Germinal center (tissue), 1 donor: ENCODE measurements around the gene CD74.
"Not testable (repeated sequence)": the region's sequence is repeated elsewhere in the genome, so short reads cannot be mapped to it uniquely, and the experiment has no call there.

Experiments used
- DNase-seq: peaks from one replicate; pipeline ENCODE4 v3.0.0; 2012; ENCODE audit warnings: mixed read lengths, low spot score

Gene CD74

GRCh38 chr5:150441813-150442698 is 29.3 kb upstream of the CD74 start:
- no peak for DNase-seq

DNA sequence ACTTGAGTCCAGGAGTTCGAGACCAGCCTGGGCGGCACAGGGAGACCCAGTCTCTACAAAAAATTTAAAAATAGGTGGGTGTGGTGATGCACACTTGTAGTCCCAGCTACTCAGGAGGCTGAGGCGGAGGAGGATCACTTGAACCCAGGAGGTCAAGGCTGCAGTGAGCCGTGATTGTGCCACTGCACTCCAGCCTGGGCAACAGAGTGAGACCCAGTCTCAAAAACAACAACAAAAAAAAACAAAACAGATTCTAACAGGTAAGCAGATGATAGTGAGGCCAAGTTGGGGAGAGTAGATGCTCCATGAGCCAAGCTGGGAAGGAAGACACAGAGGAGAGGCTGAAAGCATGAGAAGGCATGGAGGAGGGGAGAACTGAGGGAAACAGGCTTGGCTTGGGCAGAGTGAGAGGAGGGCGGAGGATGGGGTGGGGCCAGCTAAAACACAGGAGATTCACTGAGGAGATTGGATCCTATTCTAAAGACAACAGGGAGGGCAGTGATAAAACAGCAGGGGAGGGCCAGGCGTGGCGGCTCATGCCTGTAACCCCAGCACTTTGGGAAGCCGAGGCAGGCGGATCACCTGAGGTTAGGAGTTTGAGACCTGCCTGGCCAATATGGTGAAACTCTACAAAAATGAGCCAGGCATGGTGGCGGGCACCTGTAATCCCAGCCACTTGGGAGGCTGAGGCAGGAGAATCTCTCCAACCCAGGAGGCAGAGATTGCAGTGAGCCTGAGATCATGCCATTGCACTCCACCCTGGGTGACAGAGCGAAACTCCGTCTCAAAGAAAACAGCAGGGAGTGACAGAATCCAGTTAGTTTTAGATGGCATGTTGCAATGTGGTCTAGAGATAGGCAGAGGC is 28.5 kb upstream of the CD74 start:
- no peak for DNase-seq

DNA sequence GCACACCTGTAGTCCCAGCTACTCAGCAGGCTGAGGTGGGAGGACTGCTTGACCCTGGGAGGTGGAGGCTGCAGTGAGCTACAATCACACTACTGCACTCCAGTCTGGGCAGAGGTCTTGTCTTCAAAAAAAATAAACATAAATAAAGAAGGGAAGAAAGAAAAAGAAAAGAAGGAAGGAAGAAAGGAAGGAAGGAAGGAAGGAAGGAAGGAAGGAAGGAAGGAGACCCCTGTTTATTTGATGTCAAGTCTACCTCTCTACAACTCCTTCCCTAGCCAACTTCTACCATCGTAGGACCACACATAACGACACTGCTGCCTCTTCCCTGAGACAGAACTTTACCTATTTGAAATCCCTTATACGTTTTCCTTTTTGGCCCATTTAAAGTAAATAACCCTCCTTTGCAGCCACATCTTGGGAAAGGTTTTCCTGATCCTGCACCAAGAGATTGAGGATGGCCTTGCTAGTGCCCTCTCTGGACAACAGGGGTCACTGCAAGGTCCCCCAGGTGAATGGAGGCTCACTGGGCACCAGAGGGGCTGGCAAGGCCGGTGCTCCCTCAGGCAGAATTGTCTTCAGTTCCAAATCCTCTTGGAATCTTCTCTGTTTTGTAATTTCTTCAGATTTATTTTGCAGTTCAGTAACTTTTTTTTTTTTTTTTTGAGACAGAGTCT is 26.3 kb upstream of the CD74 start:
- no peak for DNase-seq

DNA sequence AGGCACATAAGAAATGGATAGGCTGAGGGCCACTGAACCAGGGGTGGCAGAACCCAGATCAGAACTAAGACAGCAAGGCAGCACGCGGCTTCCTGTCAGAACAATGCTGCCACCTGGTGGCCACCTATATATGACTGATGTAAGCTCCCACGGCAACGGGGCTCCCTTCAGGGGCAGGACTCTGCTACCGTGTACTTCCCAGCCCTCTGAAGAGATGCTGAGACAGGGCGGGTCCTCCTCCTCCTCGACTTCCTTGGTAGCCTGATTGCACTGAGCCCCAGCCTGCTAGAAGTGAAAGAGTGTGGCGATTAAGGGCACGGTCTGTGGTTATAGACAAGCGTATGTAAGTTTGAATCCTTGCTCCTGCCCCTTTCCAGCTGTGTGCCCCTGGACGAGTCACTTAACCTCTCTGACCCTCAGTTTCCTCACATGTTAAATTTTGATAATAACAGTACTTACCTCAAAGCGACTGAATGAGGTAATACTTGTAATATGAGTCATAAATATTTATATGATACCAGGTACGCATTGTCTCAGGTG is 23.5 kb upstream of the CD74 start:
- peak; percentile 91 for DNase-seq

DNA sequence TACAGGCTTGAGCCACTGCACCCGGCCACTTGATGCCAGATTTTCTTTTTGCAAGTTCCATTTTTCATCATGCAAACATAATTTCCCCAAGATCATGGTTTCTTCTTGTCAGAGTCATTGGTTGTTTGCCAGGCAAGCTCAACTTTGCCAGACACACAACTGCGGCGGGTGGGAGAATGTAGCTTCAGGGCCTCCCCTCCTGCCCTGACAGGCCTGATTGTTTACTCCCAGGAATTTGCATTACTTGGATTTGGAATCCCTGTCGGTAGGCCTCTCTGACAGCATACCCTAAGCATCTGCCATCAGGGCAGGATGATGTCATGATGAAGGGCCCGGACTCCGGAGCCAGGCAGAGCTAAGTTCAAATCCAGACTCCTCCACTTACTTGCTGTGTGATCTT is 21.8 kb upstream of the CD74 start:
- DNase-seq, result no peak

DNA sequence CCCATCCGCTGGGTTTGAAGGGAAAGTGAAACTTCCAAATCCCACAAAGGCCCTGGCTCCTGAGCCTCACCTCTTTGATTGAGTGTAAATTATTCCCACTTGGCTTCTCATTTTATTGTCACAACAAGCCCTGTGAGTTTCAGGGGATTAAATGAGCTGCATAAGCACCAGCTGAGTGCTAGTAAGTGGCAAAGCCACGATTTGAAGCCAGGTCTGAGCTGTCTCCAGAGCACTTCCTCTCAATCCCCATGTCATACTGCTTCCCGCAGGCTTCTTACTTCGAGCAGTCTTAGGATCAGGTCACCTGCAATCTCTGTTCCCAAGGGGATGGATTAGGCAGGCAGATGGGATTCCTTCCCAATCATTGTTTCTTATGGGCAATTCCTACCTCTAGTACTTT is 18.9 kb upstream of the CD74 start:
- no peak for DNase-seq

DNA sequence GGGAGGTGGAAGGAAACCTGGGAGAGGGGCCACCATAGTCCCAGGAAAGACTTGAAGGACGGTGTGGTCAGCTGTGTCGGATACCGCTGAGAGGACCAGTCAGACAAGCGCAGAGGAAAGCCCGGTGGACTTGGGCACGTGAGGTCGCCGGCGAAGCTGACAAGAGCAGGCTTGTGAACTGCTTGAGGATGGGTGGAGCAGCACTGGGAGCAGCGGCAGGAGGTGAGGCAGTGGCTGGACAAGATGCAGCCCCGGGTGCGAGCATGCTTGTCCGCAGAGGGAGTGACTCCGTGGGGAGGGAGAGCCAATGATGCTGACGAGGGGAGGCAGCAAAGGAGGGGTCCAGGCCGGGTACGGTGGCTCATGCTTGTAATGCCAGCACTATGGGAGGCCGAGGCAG is 18.3 kb upstream of the CD74 start:
- DNase-seq, result no peak

- DNase-seq, result peak; percentile 74
Measured at GRCh38 chr5:150429410-150429873, 16.7 kb upstream of the CD74 start.

GRCh38 chr5:150428978-150429377 is 16.3 kb upstream of the CD74 start:
- no peak for DNase-seq

DNA sequence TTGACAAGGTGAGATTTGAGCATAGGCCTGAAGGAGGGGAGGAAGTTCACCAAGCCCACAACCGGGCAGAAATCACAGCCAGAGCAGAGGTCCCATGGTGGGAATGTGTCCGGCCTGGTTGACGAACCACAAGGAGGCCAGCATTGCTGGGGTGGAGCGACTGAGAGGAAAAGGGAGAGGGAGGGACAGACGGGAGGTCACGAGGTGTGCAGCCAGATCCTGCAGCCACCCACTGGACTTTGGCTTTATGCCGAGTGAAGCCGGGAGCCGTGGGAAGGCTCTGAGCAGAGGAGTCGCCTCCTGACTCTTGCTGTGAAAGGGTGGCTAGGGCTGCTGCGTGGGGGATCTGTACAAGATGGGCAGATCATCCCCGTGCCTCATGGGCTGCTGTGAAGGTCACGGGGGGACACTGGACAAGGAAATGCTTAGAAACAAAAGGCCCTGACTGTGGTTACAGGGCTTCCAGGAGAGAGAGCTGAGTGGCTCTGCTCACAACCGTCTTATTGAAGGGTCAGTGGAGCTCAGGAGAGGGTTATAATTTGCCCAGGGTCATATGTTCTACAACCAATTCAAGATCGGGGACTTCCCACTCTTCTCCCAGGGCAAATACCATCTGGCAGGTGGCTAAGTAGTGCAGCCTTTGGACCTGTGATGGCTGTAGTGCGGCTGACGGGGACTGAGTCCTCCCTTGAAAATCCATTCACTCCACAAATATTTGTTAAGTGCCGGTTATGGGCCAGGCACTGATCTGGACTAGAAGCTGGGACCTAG is 15.6 kb upstream of the CD74 start:
- no peak for DNase-seq

DNA sequence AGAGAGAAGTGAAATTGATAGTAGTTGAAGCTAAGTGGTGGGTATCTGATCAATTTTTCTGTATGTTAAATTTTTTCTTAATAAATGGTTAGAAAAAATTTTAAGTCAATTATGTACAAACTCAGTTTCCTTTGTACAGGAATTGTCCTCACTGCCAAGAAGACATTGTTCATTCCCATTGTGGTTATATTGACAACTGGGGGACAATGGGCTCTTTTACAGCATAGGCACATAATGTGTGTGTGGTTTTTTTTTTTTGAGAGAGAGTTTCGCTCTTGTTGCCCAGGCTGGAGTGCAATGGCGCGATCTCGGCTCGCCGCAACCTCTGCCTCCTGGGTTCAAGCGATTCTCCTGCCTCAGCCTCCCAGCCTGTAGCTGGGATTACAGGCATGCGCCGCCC is 13.5 kb upstream of the CD74 start:
- not testable (repeated sequence) for DNase-seq

GRCh38 chr5:150422758-150423157 is 10.0 kb upstream of the CD74 start:
- no peak for DNase-seq

GRCh38 chr5:150422075-150422474 is 9.4 kb upstream of the CD74 start:
- DNase-seq, result no peak

- no peak for DNase-seq
Measured at GRCh38 chr5:150419630-150420270, 7.0 kb upstream of the CD74 start.

- DNase-seq, result not testable (repeated sequence)
Measured at GRCh38 chr5:150413902-150414790, 1.4 kb upstream of the CD74 start.

GRCh38 chr5:150413176-150413901 is 629 bp upstream of the CD74 start:
- no peak for DNase-seq

GRCh38 chr5:150411245-150411979 is 1.3 kb downstream of the CD74 start:
- peak; percentile 74 for DNase-seq

DNA sequence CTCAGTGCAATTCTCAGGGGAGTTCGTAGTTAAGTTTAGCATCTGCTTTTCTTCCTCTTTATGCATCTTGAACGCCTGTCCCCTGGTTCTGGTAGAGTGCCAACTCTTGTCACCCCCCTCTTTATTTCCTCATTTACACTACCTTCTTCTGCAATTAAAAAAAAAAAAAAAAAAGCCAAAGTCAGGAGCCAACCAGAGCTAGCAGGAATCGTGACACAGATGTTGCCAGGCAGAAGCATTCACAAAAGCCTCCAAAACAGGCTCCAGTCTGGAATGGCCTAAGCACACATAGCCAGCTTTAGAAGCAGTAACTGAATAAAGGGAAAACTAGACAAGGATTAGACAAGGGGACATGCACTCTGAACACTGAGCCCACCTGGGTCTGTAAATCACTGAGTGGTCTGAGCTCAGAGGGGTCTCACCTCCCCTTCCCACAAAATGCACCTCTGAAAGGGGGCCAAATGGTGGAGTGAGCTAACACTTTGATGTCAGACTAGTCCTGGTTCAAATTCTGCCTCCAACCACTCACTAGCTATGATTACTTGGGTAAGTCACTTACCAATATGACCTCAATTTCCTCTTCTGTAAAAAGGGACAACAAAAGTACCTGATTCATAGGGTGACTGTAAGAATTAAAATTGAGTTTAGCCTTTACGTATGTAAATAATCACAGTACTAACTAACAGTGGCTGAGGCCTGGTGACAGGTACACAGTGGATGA is 2.0 kb downstream of the CD74 start:
- peak; percentile 85 for DNase-seq
